Vagina (tissue), 2 donors: ENCODE data around the gene CAMK2N1.

ENCODE experiments used
- POLR2AphosphoS5 ChIP-seq, 2 donors: sonication (generic); formaldehyde crosslinking; IDR thresholded peaks; one replicate each; pipeline ENCODE4 v1.9.0; 2017; ENCODE audit warnings: antibody characterized with exemption in 2 of 2, mild to moderate bottlenecking in 2 of 2, low read depth in 1 of 2; ENCODE audit not compliant: insufficient read depth in 1 of 2
- TF ChIP-seq, protein P1 (sequence below), 3 experiments: fragments of 450-650 bp in 2 of 3; fragments of 200-600 bp in 1 of 3; sonication (generic) in 1 of 3; IDR thresholded peaks; one replicate each; pipeline ENCODE4 v1.5.1; 2017 to 2019; ENCODE audit warnings: antibody characterized with exemption in 3 of 3, mild to moderate bottlenecking in 2 of 3, moderate library complexity in 2 of 3

DNA sequence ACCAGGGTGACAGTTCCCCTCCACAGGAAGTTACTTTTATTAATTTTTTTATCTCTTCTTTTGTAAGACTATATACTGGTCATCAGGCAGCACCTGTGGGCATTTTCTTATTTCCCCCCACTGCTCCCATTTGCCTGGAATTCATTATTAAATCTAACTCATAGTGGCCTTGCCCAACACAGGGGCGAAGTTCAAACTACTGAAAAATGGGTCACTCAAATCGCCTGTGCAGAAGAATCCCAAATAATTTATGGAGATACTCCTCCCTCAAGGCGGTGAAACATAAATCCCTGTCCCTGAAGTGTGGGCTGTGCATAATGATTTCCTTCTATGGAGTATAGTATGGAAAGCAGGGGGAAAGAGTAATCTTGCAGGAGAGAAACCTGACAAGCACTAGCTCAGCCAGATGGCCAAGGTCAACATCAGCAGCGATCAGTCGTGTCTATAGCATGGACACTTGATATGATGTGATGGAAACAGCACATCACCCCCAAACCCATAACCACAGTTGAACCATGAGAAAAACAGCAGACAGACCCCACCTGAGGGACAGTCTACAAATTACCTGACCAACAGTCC, 7.9 kb downstream of the CAMK2N1 start:
- TF ChIP-seq, protein P1, sequence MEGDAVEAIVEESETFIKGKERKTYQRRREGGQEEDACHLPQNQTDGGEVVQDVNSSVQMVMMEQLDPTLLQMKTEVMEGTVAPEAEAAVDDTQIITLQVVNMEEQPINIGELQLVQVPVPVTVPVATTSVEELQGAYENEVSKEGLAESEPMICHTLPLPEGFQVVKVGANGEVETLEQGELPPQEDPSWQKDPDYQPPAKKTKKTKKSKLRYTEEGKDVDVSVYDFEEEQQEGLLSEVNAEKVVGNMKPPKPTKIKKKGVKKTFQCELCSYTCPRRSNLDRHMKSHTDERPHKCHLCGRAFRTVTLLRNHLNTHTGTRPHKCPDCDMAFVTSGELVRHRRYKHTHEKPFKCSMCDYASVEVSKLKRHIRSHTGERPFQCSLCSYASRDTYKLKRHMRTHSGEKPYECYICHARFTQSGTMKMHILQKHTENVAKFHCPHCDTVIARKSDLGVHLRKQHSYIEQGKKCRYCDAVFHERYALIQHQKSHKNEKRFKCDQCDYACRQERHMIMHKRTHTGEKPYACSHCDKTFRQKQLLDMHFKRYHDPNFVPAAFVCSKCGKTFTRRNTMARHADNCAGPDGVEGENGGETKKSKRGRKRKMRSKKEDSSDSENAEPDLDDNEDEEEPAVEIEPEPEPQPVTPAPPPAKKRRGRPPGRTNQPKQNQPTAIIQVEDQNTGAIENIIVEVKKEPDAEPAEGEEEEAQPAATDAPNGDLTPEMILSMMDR (IDR thresholded peaks at IDR 0.05): no peak
- no peak for TF ChIP-seq POLR2AphosphoS5 (IDR thresholded peaks at IDR 0.05; ENCODE audit: insufficient read depth in 1 of 2, low read depth in 1 of 2)
